ENCODE data around the gene TLE6.
A peak's percentile ranks its signal among the peaks of the same experiment; 100 is the strongest.
"Not testable (repeated sequence)": the region's sequence is repeated elsewhere in the genome, so short reads cannot be mapped to it uniquely, and the experiment has no call there.

The TLE6 gene

GRCh38 chr19:3004522-3004921 is 27.2 kb downstream of the TLE6 start:
- no peak for DNase-seq (ENCODE audit: low spot score)

- DNase-seq (ENCODE audit: low spot score), result no peak
These were observed 28.0 kb downstream of the TLE6 start for GRCh38 chr19:3005345-3005744.

GRCh38 chr19:3006075-3006767 is 28.9 kb downstream of the TLE6 start:
- DNase-seq (ENCODE audit: low spot score), result no peak

- no peak for DNase-seq (ENCODE audit: low spot score)
These were observed 30.6 kb downstream of the TLE6 start for GRCh38 chr19:3007975-3008374.

- DNase-seq (ENCODE audit: low spot score), result no peak
These were observed 31.6 kb downstream of the TLE6 start for GRCh38 chr19:3008994-3009393.

GRCh38 chr19:3010871-3011270 is 33.5 kb downstream of the TLE6 start:
- DNase-seq (ENCODE audit: low spot score), result no peak

GRCh38 chr19:3012059-3012458 is 34.7 kb downstream of the TLE6 start:
- DNase-seq (ENCODE audit: low spot score), result not testable (repeated sequence)

- DNase-seq (ENCODE audit: low spot score), result no peak
These were observed 35.4 kb downstream of the TLE6 start for GRCh38 chr19:3012621-3013262.

GRCh38 chr19:3013263-3013725 is 35.9 kb downstream of the TLE6 start:
- DNase-seq (ENCODE audit: low spot score), result no peak

- DNase-seq (ENCODE audit: low spot score), result no peak
These were observed 36.8 kb downstream of the TLE6 start for GRCh38 chr19:3014135-3014534.

GRCh38 chr19:3015126-3016057 is 38.0 kb downstream of the TLE6 start:
- no peak for DNase-seq (ENCODE audit: low spot score)

- no peak for DNase-seq (ENCODE audit: low spot score)
These were observed 40.6 kb downstream of the TLE6 start for GRCh38 chr19:3017923-3018322.

- DNase-seq (ENCODE audit: low spot score), result no peak
These were observed 42.0 kb downstream of the TLE6 start for GRCh38 chr19:3019211-3019854.

- no peak for DNase-seq (ENCODE audit: low spot score)
These were observed 43.1 kb downstream of the TLE6 start for GRCh38 chr19:3020321-3020960.

GRCh38 chr19:3024509-3024869 is 47.1 kb downstream of the TLE6 start:
- DNase-seq (ENCODE audit: low spot score), result no peak

- DNase-seq (ENCODE audit: low spot score), result no peak
These were observed 47.6 kb downstream of the TLE6 start for GRCh38 chr19:3024870-3025548.

GRCh38 chr19:3025549-3025886 is 48.2 kb downstream of the TLE6 start:
- no peak for DNase-seq (ENCODE audit: low spot score)

GRCh38 chr19:3026768-3027167 is 49.4 kb downstream of the TLE6 start:
- no peak for DNase-seq (ENCODE audit: low spot score)

GRCh38 chr19:3027292-3027691 is 49.9 kb downstream of the TLE6 start:
- peak; percentile 9 for DNase-seq (ENCODE audit: low spot score)

GRCh38 chr19:3027981-3028304 is 50.6 kb downstream of the TLE6 start:
- DNase-seq (ENCODE audit: low spot score), result peak; percentile 8

- no peak for DNase-seq (ENCODE audit: low spot score)
These were observed 51.1 kb downstream of the TLE6 start for GRCh38 chr19:3028305-3029064.
